Testis (tissue), 2 donors: ENCODE measurements around the gene PSD2.

Experiments used
- POLR2A ChIP-seq: fragments of 450-650 bp; IDR thresholded peaks from one replicate; pipeline ENCODE4 v1.6.1; 2017; ENCODE audit warnings: antibody characterized with exemption, mild to moderate bottlenecking, moderate library complexity
- TF ChIP-seq, protein P1 (sequence below), 3 experiments: fragments of 450-650 bp in 2 of 3; fragments of 200-600 bp in 1 of 3; sonication (generic) in 1 of 3; IDR thresholded peaks; one replicate each; pipeline ENCODE4 v1.5.1; 2016 to 2019; ENCODE audit warnings: antibody characterized with exemption in 3 of 3, mild to moderate bottlenecking in 2 of 3, moderate library complexity in 1 of 3

DNA sequence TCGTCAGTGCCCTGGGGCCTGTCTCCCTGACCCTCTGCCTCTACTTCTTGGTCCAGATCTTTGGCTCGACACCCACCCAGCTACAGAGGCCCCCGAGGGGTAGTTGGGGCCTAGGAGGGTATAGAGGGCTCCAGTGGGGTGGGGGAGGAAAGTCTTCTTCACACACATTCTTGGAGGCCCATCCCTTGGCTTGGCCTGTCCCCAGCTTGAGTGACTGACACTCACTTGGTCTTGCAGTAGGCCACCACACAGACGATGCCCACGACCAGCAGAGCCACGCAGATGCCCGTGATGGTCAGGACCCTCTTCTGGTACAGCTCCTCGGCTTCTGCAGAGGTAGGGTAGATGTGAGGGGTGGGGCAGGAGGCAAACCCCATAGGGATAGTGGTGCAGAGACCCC is 59.8 kb downstream of the PSD2 start:
- TF ChIP-seq, protein P1, sequence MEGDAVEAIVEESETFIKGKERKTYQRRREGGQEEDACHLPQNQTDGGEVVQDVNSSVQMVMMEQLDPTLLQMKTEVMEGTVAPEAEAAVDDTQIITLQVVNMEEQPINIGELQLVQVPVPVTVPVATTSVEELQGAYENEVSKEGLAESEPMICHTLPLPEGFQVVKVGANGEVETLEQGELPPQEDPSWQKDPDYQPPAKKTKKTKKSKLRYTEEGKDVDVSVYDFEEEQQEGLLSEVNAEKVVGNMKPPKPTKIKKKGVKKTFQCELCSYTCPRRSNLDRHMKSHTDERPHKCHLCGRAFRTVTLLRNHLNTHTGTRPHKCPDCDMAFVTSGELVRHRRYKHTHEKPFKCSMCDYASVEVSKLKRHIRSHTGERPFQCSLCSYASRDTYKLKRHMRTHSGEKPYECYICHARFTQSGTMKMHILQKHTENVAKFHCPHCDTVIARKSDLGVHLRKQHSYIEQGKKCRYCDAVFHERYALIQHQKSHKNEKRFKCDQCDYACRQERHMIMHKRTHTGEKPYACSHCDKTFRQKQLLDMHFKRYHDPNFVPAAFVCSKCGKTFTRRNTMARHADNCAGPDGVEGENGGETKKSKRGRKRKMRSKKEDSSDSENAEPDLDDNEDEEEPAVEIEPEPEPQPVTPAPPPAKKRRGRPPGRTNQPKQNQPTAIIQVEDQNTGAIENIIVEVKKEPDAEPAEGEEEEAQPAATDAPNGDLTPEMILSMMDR (IDR thresholded peaks at IDR 0.05), result no peak
- TF ChIP-seq POLR2A, result no peak
